Urothelium cell line (cell line): ENCODE measurements around the gene MPPED2.

Source experiments
- DNase-seq: peaks from one replicate; pipeline ENCODE4 v3.0.0; 2011; ENCODE audit warnings: low spot score, mixed read lengths
- FAIRE-seq: peaks from 2 replicates; lab custom pipeline; 2011; peaks lifted over from hg19 to GRCh38; lab: Jason Lieb, UNC

The MPPED2 gene

GRCh38 chr11:30368394-30368793 is 217.8 kb downstream of the MPPED2 start:
- DNase-seq (no peak), FAIRE-seq (no peak)

DNA sequence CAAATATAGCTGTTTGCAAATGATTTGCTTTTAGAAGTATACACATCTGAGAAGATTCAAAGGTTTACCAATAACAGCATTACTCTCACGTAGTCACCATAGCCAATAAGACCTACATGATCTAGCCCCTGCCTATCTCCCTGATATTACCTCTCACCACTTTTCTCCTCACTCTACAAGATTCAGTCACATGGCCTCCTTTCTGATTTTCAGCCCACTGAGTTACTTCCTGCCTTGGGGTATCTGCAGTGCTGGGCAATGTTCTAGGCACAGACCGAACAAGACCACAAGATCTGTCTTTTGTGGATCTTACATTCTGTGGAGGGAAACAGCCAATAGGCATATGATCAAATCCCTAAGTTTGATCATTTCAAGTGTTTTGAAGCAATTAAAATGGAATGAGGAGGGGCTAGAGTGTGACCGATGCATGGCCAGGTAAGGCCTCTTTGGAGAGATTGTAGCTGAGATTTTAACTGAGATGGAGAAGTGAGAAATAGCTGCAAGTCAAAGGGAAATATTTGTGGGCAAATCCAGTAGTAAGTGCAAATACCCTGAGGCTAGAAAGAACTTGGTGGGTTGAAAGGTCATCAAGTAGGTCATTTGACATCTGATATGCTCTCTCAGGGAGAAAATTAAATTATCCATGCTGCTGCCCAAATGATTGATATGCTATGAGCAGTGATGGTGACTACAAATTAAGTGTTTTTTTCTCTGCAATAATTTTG is 220.2 kb downstream of the MPPED2 start:
- no peak for FAIRE-seq

GRCh38 chr11:30364837-30365482 is 221.2 kb downstream of the MPPED2 start:
- FAIRE-seq (no peak), DNase-seq (no peak)

More for the DNA sequence above, 220.2 kb downstream of the MPPED2 start:
- no peak for DNase-seq

DNA sequence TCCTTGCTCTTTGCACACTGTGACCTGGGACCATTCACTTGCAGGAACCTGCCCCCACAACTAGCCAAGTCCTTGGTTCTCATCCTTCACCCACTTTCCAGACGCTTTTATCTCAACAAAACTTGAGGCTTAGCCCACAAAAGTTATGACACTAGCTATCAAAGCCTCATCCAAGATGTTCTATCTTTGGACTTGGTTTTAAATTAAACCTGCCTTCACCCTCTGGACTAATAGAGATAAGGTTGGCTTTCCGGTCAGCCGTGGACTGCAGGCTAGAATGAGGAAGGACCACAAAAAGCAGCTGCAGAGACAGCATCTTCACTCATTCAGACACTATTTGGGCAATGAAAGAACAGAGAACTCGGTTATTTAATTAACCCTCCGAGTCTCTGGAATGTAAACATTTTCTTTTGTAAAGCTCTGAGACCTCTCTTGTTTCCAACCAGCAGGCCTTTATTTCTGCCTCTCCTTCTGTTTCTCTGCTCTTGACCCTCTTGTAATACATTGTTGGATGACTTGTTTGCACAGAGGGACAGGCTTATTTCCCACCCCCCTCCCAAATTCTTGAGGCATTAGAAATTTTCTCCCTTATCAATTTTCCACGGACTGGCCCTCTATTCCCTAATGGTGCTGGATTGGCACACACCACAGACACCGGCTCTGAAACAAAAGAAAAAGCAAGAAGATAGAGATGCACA is 221.9 kb downstream of the MPPED2 start:
- DNase-seq, result no peak
- no peak for FAIRE-seq

DNA sequence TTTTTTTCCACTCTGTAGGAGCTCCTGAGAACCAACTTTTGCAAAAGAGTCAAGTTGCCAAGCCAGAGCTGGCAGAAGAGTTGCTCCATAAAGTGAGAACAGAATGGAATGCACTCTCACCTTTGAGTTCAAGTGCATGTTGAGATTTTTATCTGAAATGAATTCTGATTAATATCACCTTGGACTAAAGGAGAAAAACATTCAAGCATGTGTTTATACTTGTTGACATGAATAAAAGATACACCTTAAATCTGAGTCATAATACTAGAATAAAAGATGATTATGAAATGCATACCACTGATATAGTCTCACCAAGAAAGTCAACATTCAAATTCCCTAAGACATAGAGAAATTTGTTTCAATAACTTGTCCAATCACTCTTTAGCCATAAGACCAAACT is 225.4 kb downstream of the MPPED2 start:
- FAIRE-seq, result no peak
- no peak for DNase-seq
